Stimulated activated naive B cell treated with anti-CD40 and anti-IgM and Interleukin-4, amounts not matched to agents 10 μg/mL and 1 μg/mL and 100 μg/mL, for 72 hours (primary cell): ENCODE data around the gene CHRM2.

Source experiments
- ATAC-seq, 2 donors: fragments of 150-1000 bp; cut with Tn5 transposase; replicated peaks; 2 replicates each; pipeline ENCODE4 v1.10.0; 2021; ENCODE audit warnings: moderate library complexity in 1 of 2
- DNase-seq: peaks from one replicate; pipeline ENCODE4 v3.0.0; 2021
- H3K27ac Mint-ChIP-seq: one replicate; pipeline ENCODE4 v1.8.0; 2022; ENCODE audit warnings: mild to moderate bottlenecking, mixed read lengths
- H3K27me3 Mint-ChIP-seq, 2 donors: one replicate each; pipeline ENCODE4 v1.8.0; 2022; ENCODE audit warnings: mixed read lengths in 2 of 2
- H3K36me3 Mint-ChIP-seq, 2 donors: one replicate each; pipeline ENCODE4 v1.8.0; 2022; ENCODE audit warnings: mixed read lengths in 2 of 2, mild to moderate bottlenecking in 1 of 2
- H3K4me1 Mint-ChIP-seq, 2 donors: one replicate each; pipeline ENCODE4 v1.8.0; 2022; ENCODE audit warnings: mixed read lengths in 2 of 2, mild to moderate bottlenecking in 1 of 2
- H3K4me3 Mint-ChIP-seq, 2 donors: one replicate each; pipeline ENCODE4 v1.8.0; 2022; ENCODE audit warnings: mild to moderate bottlenecking in 2 of 2, mixed read lengths in 2 of 2, moderate library complexity in 1 of 2
- H3K9me3 Mint-ChIP-seq, 2 donors: one replicate each; pipeline ENCODE4 v1.8.0; 2022; ENCODE audit warnings: mixed read lengths in 2 of 2, mild to moderate bottlenecking in 1 of 2

CHRM2 gene

DNA sequence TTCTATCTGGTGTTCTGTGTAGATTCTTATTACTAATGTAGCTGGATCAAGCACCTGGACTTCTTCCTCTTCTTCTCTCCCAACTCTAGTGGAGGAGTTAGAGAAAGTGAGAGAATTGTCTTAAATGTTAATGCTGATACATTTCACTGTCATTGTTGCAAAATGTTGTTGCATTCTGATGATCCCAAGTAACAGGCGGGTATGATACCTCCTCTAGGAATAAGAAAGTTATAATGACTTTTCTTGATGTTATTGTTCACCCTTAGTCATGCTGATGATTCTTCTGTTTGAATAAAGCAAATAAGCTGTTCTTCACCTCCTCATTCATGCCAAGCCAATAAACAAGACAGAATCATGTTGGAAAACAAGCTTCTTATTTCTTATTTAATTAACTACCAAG lies 9.1 kb downstream of the CHRM2 start:
- H3K36me3 Mint-ChIP-seq, result no peaks in the 10 kb centered on the region
- no peak overlapping the region for H3K4me3 Mint-ChIP-seq
- H3K27me3 Mint-ChIP-seq, result no peaks in the 10 kb centered on the region
- H3K9me3 Mint-ChIP-seq, result peaks cover 0 to 3% of the 10 kb centered on the region in 2 donors
- DNase-seq (no peak), ATAC-seq (no peak)
- no peak overlapping the region for H3K27ac Mint-ChIP-seq
- H3K4me1 Mint-ChIP-seq, result no peaks in the 10 kb centered on the region

DNA sequence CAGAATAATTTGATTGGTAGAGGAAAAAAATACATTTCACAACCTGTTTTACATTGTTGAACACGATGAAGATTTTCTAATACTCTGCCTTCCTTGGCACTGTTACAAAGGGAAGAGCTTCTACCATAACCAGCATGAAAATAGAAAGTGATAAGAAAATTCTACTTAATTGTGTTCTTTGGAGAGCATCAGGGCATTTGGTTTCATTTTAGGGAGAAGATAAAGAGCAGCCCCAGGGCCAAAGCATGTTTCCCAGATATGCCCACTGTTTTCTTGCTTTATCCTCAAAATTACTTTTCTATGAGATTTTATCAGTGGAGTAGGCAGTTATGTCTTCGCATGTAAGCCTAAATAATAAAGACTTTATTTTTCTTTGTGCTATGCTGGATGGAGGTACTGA lies 9.5 kb downstream of the CHRM2 start:
- ATAC-seq (no peak), DNase-seq (no peak)
- no peaks in the 10 kb centered on the region for H3K36me3 Mint-ChIP-seq
- no peaks in the 10 kb centered on the region for H3K27me3 Mint-ChIP-seq
- H3K4me3 Mint-ChIP-seq, result no peak overlapping the region
- H3K27ac Mint-ChIP-seq, result no peak overlapping the region
- H3K9me3 Mint-ChIP-seq, result peaks cover 0 to 3% of the 10 kb centered on the region in 2 donors
- no peaks in the 10 kb centered on the region for H3K4me1 Mint-ChIP-seq

DNA sequence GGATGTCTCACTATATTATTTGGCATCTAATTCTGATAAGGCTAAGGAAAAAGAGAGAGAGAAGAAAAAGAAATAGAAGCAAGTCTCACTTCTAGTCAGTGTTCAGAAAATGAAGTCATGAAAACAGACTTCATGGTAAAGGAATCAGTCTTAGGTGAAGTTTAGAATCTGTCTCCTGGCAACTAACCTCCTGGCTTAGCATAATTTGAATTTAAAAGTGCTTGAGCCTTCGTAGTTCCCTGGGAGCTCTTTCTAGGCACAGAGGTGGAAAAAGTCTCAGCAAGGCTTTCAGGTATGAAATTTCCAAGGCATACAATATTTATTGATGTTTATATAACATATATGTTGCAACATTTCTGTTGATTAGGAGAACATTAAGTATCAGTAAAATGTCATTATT lies 10.4 kb downstream of the CHRM2 start:
- Mint-ChIP-seq H3K36me3 (no peaks in the 10 kb centered on the region), H3K27ac (no peak overlapping the region), H3K27me3 (no peaks in the 10 kb centered on the region), H3K4me3 (no peak overlapping the region), H3K4me1 (no peaks in the 10 kb centered on the region), H3K9me3 (peaks cover 0 to 3% of the 10 kb centered on the region in 2 donors)
- DNase-seq (no peak), ATAC-seq (no peak)

DNA sequence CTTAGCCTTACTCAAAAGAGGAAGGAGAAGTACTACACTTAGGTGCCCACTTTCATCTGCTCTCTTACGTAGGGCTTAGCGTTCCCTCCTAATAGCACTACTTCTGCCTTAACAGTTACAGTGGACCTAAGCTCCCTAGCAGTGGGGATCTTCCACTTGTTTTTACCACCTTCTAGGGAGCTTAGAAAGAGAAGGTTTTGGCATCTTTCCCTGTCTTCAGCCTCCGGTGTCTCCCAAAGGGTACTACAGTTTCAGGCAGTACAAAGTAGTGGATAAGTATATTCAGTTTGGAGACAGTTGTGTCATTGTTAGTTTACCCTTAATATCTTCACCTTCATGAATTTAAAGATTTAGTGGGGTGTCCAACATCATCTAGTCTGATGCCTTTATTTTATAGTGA lies 14.6 kb downstream of the CHRM2 start:
- H3K27me3 Mint-ChIP-seq, result no peaks in the 10 kb centered on the region
- no peaks in the 10 kb centered on the region for H3K36me3 Mint-ChIP-seq
- ATAC-seq (no peak), DNase-seq (no peak)
- no peak overlapping the region for H3K27ac Mint-ChIP-seq
- peaks cover 0 to 4% of the 10 kb centered on the region in 2 donors for H3K9me3 Mint-ChIP-seq
- H3K4me1 Mint-ChIP-seq, result no peaks in the 10 kb centered on the region
- no peak overlapping the region for H3K4me3 Mint-ChIP-seq

DNA sequence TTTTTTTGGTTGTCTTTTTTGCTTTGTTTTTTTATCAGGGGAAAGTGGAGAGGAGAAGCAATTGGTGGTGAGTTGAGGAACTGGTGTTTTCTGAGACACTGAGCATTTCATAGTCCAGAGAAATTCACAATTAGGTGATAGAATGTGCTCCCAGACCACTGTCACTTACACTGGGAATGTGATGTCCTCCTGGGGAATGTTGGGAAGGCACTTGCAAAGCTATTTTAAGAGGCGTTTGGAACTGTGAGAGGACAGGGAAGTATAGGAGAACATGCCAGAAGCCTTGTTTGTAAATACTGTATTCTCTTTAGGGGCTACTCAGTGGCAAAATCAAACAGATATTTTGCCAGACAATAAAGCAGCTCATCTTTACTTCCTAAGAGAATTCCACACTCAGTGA lies 16.0 kb downstream of the CHRM2 start:
- Mint-ChIP-seq H3K4me1 (no peaks in the 10 kb centered on the region), H3K4me3 (no peak overlapping the region), H3K27ac (no peak overlapping the region), H3K27me3 (no peaks in the 10 kb centered on the region), H3K9me3 (peaks cover 0 to 4% of the 10 kb centered on the region in 2 donors), H3K36me3 (no peaks in the 10 kb centered on the region)
- ATAC-seq, result no peak
- DNase-seq, result no peak

DNA sequence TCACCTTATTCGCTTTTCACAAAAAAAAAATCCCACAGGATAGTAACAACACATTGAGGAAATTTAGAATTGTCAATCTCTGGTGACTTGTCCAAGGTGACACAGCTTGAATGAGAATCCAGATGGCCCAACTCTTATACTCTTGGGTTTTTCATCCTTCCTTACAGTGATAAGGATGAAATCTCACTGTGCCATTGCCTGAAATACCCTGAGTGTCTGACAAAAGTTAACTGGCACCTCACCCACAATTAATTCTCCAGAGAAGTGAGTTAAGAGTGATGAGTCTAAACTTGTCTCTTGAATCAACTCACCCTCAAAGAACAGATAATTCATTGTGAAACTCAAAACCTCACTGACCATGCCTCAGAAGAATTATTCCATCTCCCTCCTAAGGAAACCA lies 18.9 kb downstream of the CHRM2 start:
- Mint-ChIP-seq H3K9me3 (peaks cover 0 to 2% of the 10 kb centered on the region in 2 donors), H3K27ac (no peak overlapping the region), H3K36me3 (no peaks in the 10 kb centered on the region), H3K4me1 (no peaks in the 10 kb centered on the region), H3K4me3 (no peak overlapping the region), H3K27me3 (no peaks in the 10 kb centered on the region)
- DNase-seq (no peak), ATAC-seq (no peak)

DNA sequence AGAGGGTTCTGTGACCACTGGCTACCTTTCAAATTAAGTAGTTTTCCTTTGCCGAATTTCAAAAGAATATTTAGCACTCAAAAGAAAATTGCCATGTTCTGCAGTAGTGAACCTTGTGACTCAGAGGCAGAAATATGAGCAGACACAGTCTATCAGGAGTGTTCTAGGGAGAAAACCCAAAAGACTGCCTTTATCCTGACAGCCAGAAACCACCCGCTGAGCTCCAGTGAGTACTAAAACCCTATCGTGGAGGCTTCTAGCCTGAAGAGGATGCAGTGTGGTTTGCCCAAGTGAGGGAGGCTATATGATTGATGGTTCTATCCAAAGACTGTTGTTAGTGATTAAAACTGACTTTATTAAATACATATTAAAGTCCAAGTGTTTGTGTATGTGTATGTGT lies 21.9 kb downstream of the CHRM2 start:
- DNase-seq, result no peak

DNA sequence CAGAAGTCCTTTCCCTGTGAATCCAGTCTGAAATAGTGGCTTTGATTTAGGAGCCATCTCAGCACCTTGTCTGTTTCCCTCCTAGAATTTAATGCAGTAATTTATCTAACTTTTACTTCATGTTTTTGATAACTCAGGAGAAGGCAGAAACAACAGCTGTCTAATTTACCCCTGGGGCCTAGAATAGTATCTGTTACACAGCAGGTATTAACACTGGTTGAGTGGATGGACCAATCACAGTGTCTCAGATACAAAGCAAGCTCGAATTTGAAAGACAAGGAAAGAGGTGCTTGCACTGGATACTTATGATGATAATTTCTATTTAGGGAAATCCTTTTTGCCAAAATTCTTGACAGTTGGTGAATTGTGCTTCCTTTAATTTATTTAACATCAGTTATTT lies 23.4 kb downstream of the CHRM2 start:
- Mint-ChIP-seq H3K27me3 (no peaks in the 10 kb centered on the region), H3K36me3 (no peaks in the 10 kb centered on the region), H3K9me3 (peaks cover 0 to 4% of the 10 kb centered on the region in 2 donors), H3K4me3 (no peak overlapping the region), H3K4me1 (no peaks in the 10 kb centered on the region), H3K27ac (no peak overlapping the region)
- ATAC-seq (no peak), DNase-seq (no peak)

More for the DNA sequence above, 21.9 kb downstream of the CHRM2 start:
- Mint-ChIP-seq H3K9me3 (peaks cover 0 to 3% of the 10 kb centered on the region in 2 donors), H3K36me3 (no peaks in the 10 kb centered on the region), H3K4me1 (no peaks in the 10 kb centered on the region), H3K27me3 (no peaks in the 10 kb centered on the region), H3K4me3 (no peak overlapping the region), H3K27ac (no peak overlapping the region)
- no peak for ATAC-seq

DNA sequence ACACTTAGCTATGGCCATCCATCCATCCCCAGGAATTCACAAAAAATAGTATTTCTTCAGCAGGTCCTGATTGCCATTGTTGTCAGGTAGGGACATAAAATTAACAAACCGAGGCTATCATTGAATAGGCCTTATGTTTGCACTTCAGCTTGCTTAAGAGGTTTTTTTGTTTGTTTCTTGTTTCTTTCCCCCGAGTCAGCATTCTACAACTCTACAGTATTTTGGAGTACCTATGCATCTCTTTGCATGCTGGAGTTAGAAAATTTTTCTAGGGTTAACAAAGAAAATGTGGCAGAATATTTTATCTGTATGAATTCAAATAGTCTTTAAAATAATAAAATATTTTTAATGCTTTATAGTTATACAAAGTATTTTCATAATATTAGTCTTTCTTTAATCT lies 26.3 kb downstream of the CHRM2 start:
- no peaks in the 10 kb centered on the region for H3K4me1 Mint-ChIP-seq
- H3K36me3 Mint-ChIP-seq, result no peaks in the 10 kb centered on the region
- no peak overlapping the region for H3K4me3 Mint-ChIP-seq
- no peak for ATAC-seq
- peaks cover 0 to 4% of the 10 kb centered on the region in 2 donors for H3K9me3 Mint-ChIP-seq
- DNase-seq, result no peak
- H3K27ac Mint-ChIP-seq, result no peak overlapping the region
- no peaks in the 10 kb centered on the region for H3K27me3 Mint-ChIP-seq

DNA sequence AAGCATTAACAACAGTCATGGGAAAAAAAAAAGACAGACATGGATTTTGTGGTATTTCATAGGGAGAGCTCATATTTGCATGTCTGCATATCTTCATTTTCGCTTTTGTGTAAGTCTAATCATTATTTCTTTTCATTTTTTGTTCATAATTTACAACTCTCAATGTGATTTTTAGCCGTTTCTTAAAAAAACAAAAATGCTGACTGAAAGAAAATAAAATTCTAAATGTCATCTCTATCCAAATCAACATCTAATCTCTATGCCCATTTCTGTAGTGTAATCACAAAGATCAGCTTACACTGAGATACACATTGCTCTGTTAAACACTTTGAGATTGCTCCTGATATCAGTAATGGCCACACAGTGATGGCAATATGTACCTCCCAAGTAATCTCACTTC lies 29.2 kb downstream of the CHRM2 start:
- no peak for ATAC-seq
- Mint-ChIP-seq H3K4me3 (no peak overlapping the region), H3K4me1 (no peaks in the 10 kb centered on the region), H3K9me3 (peaks cover 0 to 4% of the 10 kb centered on the region in 2 donors), H3K27ac (no peak overlapping the region), H3K36me3 (no peaks in the 10 kb centered on the region), H3K27me3 (no peaks in the 10 kb centered on the region)
- no peak for DNase-seq

DNA sequence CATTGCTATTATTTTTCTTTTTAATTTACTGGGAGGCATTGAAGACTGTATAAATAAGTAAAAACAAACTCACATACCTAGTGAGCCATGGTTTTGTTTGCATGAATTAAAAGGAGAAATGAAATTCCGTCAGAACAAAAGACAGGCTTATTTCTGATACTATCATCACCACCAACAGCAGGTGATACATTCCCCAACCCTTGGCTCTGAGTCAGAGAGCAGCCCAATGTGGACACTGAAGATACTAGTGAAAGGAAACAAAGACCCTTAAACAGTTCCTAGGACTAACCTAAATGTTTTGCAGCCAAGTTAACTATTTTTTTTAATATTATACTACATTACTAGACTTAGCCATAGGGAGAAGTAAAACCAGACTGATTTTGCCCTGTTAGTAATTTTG lies 31.6 kb downstream of the CHRM2 start:
- H3K27me3 Mint-ChIP-seq, result no peaks in the 10 kb centered on the region
- peaks cover 0 to 2% of the 10 kb centered on the region in 2 donors for H3K9me3 Mint-ChIP-seq
- H3K4me3 Mint-ChIP-seq, result no peak overlapping the region
- DNase-seq, result no peak
- no peaks in the 10 kb centered on the region for H3K4me1 Mint-ChIP-seq
- no peak overlapping the region for H3K27ac Mint-ChIP-seq
- H3K36me3 Mint-ChIP-seq, result no peaks in the 10 kb centered on the region
- no peak for ATAC-seq

DNA sequence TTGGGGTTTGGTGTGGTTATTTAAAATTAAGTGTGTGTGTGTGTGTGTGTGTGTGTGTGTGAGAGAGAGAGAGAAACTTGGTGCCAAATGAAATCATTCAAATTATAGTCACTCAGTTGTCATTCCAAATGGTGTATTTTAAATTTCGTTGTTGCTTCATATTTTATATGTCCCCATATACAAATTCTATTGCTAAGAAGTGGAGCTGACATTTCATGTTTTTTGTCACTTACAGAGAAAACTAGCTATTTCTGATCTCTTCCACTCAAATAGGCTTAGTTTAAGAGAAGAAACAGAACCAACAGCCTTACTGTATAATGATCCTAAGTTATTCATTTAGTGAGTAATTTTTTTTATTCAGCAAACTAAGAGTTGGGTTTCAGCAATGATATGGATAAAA lies 42.3 kb downstream of the CHRM2 start:
- Mint-ChIP-seq H3K4me3 (no peak overlapping the region), H3K9me3 (no peaks in the 10 kb centered on the region), H3K27me3 (no peaks in the 10 kb centered on the region), H3K36me3 (no peaks in the 10 kb centered on the region), H3K27ac (no peak overlapping the region), H3K4me1 (no peaks in the 10 kb centered on the region)
- DNase-seq (no peak), ATAC-seq (no peak)

DNA sequence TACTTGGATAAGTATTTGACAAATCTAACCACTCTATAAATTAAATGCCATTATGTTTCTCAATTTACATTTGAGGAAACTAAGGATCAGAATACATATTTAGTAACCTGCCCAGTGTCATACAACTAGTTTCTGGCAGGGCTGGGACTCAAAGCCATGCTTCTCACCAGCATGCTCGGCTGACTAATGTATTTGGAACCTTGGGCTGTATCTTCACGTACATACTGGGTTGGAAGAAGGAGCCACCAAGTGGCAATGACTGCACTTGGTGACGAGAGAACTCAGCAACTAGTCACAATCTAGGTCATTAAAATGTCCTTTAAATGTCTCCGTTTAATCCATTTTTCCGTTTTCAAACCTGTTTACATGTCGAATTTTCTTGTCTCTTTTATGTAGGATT lies 42.9 kb downstream of the CHRM2 start:
- H3K36me3 Mint-ChIP-seq, result no peaks in the 10 kb centered on the region
- no peak for DNase-seq
- H3K4me1 Mint-ChIP-seq, result no peaks in the 10 kb centered on the region
- H3K4me3 Mint-ChIP-seq, result no peak overlapping the region
- ATAC-seq, result no peak
- no peak overlapping the region for H3K27ac Mint-ChIP-seq
- H3K9me3 Mint-ChIP-seq, result no peaks in the 10 kb centered on the region
- H3K27me3 Mint-ChIP-seq, result no peaks in the 10 kb centered on the region

DNA sequence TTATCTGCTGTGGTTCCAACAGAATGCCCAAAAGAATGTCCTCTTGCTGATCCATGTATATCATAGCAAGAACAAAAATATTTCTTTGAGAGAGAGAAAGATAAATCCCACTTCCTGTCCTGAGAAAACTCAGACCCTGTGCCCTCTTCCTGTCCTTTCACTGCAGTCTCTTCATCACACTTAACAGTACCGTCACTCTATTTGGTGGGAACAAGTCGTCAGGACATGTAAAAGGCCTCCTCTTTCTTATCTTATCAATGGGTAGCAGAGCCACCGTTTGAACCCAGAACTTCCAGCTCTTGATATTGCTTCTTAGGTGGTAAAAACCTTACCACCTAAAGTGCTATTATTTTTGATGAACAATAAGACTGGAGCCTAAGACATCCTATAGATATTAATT lies 43.9 kb downstream of the CHRM2 start:
- Mint-ChIP-seq H3K4me3 (no peak overlapping the region), H3K4me1 (no peaks in the 10 kb centered on the region), H3K9me3 (no peaks in the 10 kb centered on the region), H3K36me3 (no peaks in the 10 kb centered on the region), H3K27me3 (no peaks in the 10 kb centered on the region), H3K27ac (no peak overlapping the region)
- DNase-seq (no peak), ATAC-seq (no peak)

DNA sequence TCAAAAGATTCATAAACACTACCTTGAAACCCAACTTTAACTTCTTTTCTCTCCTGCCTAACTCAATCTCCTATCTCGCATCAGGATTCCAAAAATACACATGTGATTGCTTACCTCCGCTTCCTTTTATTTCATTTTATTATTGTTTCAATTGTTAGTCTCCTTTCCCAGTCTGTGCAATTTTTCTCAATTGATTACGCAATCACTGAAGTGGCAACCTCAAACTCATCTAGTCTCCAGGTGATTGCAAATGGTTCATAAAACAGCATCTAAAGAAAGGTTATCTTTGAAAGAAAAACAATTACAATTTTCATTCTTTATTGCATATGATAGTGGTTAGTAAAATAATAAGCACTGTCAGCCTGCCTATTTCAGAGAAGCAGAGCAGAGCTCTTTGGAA lies 45.6 kb downstream of the CHRM2 start:
- Mint-ChIP-seq H3K9me3 (no peaks in the 10 kb centered on the region), H3K4me3 (no peak overlapping the region), H3K27ac (no peak overlapping the region), H3K4me1 (no peaks in the 10 kb centered on the region), H3K36me3 (no peaks in the 10 kb centered on the region), H3K27me3 (no peaks in the 10 kb centered on the region)
- DNase-seq (no peak), ATAC-seq (no peak)

DNA sequence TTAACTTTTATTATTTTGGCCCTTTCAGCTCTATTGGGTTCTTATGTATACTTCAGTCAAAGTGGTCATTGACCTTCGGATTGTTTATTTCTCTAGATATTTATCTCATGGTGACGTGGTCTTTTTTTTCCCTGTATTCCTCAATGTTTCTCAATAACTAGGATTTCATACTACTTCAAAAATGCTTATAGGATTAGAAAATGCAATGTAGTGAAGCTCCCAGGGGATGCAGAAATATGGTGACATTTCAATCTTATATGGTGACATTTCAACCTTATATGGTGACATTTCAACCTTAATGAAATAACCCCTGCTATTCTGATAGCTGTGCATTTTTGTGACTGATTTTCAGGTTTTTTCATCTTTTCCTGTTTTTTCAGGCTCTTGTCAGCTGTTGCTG lies 51.4 kb downstream of the CHRM2 start:
- no peak overlapping the region for H3K4me3 Mint-ChIP-seq
- no peaks in the 10 kb centered on the region for H3K4me1 Mint-ChIP-seq
- no peaks in the 10 kb centered on the region for H3K36me3 Mint-ChIP-seq
- DNase-seq (no peak), ATAC-seq (no peak)
- H3K9me3 Mint-ChIP-seq, result no peaks in the 10 kb centered on the region
- H3K27me3 Mint-ChIP-seq, result no peaks in the 10 kb centered on the region
- no peak overlapping the region for H3K27ac Mint-ChIP-seq
